ENCODE data around the gene ABHD5. TPM values are rescaled to one million over a fixed set of nuclear protein-coding genes. Genes with fewer than 3 reads are reported as not detected.

The ABHD5 gene
- total and polyA plus RNA-seq, 12 donors = 6.5 to 40.1 (median 28.0) TPM

GRCh38 chr3:43748179-43748578 lies 57.4 kb downstream of the ABHD5 start:
- Histone ChIP-seq H3K4me1 (peaks cover 0 to 6% (median 1%) of the 10 kb centered on the region in 9 donors), H3K27me3 (no peaks in the 10 kb centered on the region), H3K9me3 (peaks cover 0 to 18% (median 0%) of the 10 kb centered on the region in 11 donors), H3K4me3 (no peak overlapping the region), H3K27ac (no peak overlapping the region), H3K36me3 (no peaks in the 10 kb centered on the region)
- 49 to 50% methylated on average over 5 of the region's 5 CpGs for WGBS, 2 donors
- intact Hi-C loops (cut with DNase I) = loop anchor here in 1 of 10 donors (10.0 kb wide), 1 partner anchor 203 kb away; no protein-coding TSS in a partner anchor
- no peak for TF ChIP-seq CTCF (IDR thresholded peaks at IDR 0.05)
- peak in 2 of 8 donors; percentile 39 to 54 for ATAC-seq
- no peak for DNase-seq

DNA sequence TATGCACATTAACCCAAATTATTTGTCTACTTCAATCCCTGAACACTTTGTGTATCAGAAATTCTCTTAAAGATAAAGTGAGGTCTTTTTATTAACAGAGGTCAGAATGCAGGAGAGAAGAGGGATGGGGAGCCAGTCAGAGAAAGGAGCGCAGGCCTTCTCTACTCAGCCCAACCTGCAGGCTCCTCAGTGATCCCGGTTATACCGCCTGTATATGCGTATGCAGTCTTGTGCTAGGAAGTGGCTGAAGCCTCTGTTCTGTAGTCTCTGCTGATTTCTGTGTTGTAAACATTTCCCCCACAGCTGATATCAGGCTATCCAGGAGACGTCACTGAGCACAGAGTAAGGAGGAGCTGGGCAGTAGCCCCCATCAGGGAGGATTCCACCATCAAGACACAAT lies 57.9 kb downstream of the ABHD5 start:
- WGBS, 2 donors = 84 to 85% methylated on average over 5 of the region's 5 CpGs
- no peak overlapping the region for H3K27ac ChIP-seq
- no peak for TF ChIP-seq CTCF (IDR thresholded peaks at IDR 0.05)

GRCh38 chr3:43752905-43753304 lies 62.2 kb downstream of the ABHD5 start:
- Histone ChIP-seq H3K36me3 (no peaks in the 10 kb centered on the region), H3K4me1 (peaks cover 0 to 14% (median 9%) of the 10 kb centered on the region in 9 donors), H3K9me3 (no peaks in the 10 kb centered on the region), H3K27me3 (no peaks in the 10 kb centered on the region), H3K4me3 (no peak overlapping the region), H3K27ac (no peak overlapping the region)
- intact Hi-C loops (cut with DNase I) = loop anchor here in 2 of 10 donors (10.0 kb wide), 2 partner anchors 58 to 198 kb away; partner anchors contain the start of gene ABHD5 (in 1 of the 2)
- no peak for ATAC-seq
- TF ChIP-seq CTCF (IDR thresholded peaks at IDR 0.05) = no peak
- 97 to 99% methylated on average over 3 of the region's 3 CpGs for WGBS, 2 donors
- DNase-seq = no peak

More for the DNA sequence above, 57.9 kb downstream of the ABHD5 start:
- H3K27me3 ChIP-seq = no peaks in the 10 kb centered on the region
- ATAC-seq (no peak), DNase-seq (no peak)
- H3K4me1 ChIP-seq = peaks cover 0 to 9% (median under 1%) of the 10 kb centered on the region in 9 donors
- H3K36me3 ChIP-seq = no peaks in the 10 kb centered on the region
- peaks cover 0 to 18% (median 0%) of the 10 kb centered on the region in 11 donors for H3K9me3 ChIP-seq
- no peak overlapping the region for H3K4me3 ChIP-seq
- intact Hi-C loops (cut with DNase I) = loop anchor here in 1 of 10 donors (10.0 kb wide), 1 partner anchor 204 kb away; no protein-coding TSS in a partner anchor

DNA sequence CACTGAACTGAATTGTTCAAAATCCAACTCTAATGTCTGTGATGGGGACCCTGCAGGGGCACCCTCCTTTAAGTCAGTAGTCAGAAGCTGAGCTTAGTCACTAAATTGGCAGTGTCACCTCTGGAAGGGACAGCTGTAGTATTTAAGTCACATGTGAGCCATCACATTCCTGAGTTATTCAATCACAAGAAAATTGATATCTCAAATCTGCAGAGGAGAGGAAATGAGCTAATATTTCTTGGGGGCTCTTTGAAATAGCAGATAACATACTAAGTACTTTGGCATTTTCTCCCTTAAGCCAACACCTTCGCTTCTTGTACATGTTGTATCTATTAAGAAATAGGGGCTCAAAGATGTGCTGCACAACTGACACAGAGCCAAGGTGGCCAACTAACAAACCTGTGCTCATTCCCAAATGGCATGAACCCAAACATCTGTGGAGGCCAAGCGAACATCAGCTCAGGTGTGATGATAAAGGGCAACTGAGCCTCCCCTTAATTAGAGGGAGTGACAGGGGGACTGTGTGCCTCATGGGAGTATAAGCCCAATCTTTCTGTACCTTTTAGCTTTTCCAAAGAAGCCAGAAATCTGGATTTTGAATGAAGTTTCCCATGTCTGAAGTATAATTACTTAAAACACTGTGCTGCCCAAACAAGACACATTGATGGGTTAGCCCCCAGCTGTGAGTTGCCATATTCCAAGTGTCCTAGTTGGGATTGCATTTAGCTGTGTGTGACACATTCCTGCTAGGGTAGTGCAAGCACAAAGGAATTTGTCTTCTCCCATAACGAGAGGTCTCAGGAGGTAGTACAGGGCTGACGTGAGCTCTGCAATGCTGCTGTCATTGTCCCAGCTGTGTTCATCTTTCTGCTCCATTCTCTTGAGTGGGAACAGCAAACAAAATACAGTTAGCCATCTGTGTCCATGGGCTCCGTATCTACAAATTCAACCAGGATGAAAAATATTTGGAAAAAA lies 63.3 kb downstream of the ABHD5 start:
- DNase-seq (no peak), ATAC-seq (peak in 5 of 8 donors; percentile 34 to 58 (median 42))
- H3K4me3 ChIP-seq = no peak overlapping the region
- no peaks in the 10 kb centered on the region for H3K9me3 ChIP-seq
- H3K27ac ChIP-seq = no peak overlapping the region
- no peaks in the 10 kb centered on the region for H3K36me3 ChIP-seq
- no peaks in the 10 kb centered on the region for H3K27me3 ChIP-seq
- intact Hi-C loops (cut with DNase I) = loop anchor here in 2 of 10 donors (10.0 kb wide), 2 partner anchors 59 to 199 kb away; partner anchors contain the start of gene ABHD5 (in 1 of the 2)
- TF ChIP-seq CTCF (IDR thresholded peaks at IDR 0.05) = no peak
- H3K4me1 ChIP-seq = peaks cover 3 to 19% (median 16%) of the 10 kb centered on the region in 9 donors
- WGBS, 2 donors = 63 to 66% methylated on average over 5 of the region's 5 CpGs
